ENCODE results near the gene TMEM45A.

DNA sequence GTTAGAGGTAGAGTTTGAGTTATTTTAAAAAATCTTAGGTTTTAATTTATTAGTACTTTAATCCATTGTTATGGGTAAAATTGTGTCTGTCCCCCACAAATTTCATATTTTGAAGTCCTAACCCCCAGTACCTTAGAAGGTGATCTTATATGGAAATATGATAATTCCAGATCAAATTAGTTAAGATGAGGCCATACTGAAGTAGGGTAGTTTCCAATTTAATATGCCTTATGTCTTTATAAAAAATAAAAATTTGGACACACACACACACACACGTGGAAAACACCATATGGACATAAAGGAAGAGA lies 98.4 kb downstream of the TMEM45A start:
- TF ChIP-seq, protein P1, sequence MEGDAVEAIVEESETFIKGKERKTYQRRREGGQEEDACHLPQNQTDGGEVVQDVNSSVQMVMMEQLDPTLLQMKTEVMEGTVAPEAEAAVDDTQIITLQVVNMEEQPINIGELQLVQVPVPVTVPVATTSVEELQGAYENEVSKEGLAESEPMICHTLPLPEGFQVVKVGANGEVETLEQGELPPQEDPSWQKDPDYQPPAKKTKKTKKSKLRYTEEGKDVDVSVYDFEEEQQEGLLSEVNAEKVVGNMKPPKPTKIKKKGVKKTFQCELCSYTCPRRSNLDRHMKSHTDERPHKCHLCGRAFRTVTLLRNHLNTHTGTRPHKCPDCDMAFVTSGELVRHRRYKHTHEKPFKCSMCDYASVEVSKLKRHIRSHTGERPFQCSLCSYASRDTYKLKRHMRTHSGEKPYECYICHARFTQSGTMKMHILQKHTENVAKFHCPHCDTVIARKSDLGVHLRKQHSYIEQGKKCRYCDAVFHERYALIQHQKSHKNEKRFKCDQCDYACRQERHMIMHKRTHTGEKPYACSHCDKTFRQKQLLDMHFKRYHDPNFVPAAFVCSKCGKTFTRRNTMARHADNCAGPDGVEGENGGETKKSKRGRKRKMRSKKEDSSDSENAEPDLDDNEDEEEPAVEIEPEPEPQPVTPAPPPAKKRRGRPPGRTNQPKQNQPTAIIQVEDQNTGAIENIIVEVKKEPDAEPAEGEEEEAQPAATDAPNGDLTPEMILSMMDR (IDR thresholded peaks at IDR 0.05) = no peak
- no peak for TF ChIP-seq POLR2A (IDR thresholded peaks at IDR 0.05)
